GM23338 (cell line): ENCODE data around the gene BTBD18.

Experiments used
- CREB1 ChIP-seq: fragments of 250-450 bp; sonication (Bioruptor Pico); IDR thresholded peaks from 2 replicates; pipeline ENCODE4 v1.5.0; 2020; ENCODE audit warnings: low read depth, mild to moderate bottlenecking, moderate library complexity
- CTCF ChIP-seq, 2 experiments: fragments of 200-600 bp in 1 of 2; sonication (generic) in 1 of 2; conservative IDR thresholded peaks; 2 replicates each; pipeline versions ENCODE4 v1.5.1 to v1.6.1; 2016 to 2017; ENCODE audit warnings: antibody characterized with exemption in 2 of 2, low read depth in 2 of 2, mild to moderate bottlenecking in 2 of 2, moderate library complexity in 1 of 2
- ETS1 ChIP-seq: IDR thresholded peaks from 2 replicates; pipeline ENCODE4 v1.6.1; 2016; ENCODE audit warnings: antibody characterized with exemption
- EZH2 ChIP-seq: fragments of 200-600 bp; sonication (generic); IDR thresholded peaks from one replicate; pipeline ENCODE4 v1.8.0; 2017; ENCODE audit warnings: antibody characterized with exemption, mild to moderate bottlenecking, low read depth; ENCODE audit not compliant: unreplicated experiment
- EZH2phosphoT487 ChIP-seq: fragments of 200-600 bp; sonication (generic); IDR thresholded peaks from one replicate; pipeline ENCODE4 v1.8.1; 2018; ENCODE audit warnings: antibody characterized with exemption; ENCODE audit not compliant: unreplicated experiment
- POLR2AphosphoS5 ChIP-seq: IDR thresholded peaks from 2 replicates; pipeline ENCODE4 v1.6.1; 2016; ENCODE audit warnings: antibody characterized with exemption, low read depth
- STAT1 ChIP-seq: IDR thresholded peaks from one replicate; pipeline ENCODE4 v1.6.1; 2016; ENCODE audit warnings: antibody characterized with exemption; ENCODE audit not compliant: unreplicated experiment
- ZNF114 ChIP-seq: fragments of 250-450 bp; sonication (Bioruptor Pico); IDR thresholded peaks from 2 replicates; pipeline ENCODE4 v1.5.0; 2020; ENCODE audit warnings: mild to moderate bottlenecking, moderate library complexity
- TF ChIP-seq, protein P1 (sequence below): IDR thresholded peaks from one replicate; pipeline ENCODE4 v1.6.1; 2018; ENCODE audit warnings: antibody characterized with exemption; ENCODE audit not compliant: unreplicated experiment

DNA sequence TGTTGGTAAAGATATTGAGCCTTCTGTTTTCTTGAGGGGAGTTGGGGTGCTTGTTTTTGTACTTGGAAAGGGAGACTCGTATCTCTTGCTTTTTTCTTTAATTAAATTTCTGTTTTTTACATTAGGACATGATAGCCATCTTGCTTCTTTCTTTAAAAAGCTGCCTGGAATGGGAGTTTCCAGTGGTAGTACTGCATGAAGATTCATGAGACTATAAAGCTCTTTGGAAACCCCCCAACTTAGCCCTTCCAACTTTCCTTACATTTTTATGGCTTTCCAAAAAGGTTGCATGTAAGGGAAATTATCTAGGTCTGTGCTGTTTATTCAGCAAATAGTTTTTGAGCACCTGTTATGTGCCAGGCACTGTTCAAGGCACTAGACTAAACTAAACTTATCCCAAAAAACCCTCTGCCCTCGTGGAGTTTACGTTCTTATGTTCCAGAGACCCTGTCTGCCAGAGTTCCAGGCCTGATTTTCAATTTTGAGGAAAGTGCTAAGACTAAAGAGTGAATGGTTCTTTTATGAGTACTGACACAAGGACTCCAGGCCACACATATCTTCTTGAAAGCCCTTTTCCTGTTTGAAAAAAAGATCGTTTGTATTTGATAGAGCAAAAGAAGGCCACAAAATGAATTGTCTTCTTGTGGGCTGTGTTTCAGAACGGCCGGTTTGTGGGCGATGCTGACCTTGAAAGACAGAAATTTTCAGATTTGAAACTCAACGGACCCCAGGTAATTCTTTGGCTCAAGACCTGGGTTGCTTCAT is 41.9 kb upstream of the BTBD18 start:
- TF ChIP-seq EZH2phosphoT487 (no peak), CTCF (conservative IDR thresholded peaks at IDR 0.05; ENCODE audit: low read depth in 2 of 2) (no peak), CREB1 (CRISPR knock-in tag) (no peak), EZH2 (no peak), POLR2AphosphoS5 (no peak), STAT1 (no peak), ETS1 (no peak), ZNF114 (no peak)
- TF ChIP-seq, protein P1, sequence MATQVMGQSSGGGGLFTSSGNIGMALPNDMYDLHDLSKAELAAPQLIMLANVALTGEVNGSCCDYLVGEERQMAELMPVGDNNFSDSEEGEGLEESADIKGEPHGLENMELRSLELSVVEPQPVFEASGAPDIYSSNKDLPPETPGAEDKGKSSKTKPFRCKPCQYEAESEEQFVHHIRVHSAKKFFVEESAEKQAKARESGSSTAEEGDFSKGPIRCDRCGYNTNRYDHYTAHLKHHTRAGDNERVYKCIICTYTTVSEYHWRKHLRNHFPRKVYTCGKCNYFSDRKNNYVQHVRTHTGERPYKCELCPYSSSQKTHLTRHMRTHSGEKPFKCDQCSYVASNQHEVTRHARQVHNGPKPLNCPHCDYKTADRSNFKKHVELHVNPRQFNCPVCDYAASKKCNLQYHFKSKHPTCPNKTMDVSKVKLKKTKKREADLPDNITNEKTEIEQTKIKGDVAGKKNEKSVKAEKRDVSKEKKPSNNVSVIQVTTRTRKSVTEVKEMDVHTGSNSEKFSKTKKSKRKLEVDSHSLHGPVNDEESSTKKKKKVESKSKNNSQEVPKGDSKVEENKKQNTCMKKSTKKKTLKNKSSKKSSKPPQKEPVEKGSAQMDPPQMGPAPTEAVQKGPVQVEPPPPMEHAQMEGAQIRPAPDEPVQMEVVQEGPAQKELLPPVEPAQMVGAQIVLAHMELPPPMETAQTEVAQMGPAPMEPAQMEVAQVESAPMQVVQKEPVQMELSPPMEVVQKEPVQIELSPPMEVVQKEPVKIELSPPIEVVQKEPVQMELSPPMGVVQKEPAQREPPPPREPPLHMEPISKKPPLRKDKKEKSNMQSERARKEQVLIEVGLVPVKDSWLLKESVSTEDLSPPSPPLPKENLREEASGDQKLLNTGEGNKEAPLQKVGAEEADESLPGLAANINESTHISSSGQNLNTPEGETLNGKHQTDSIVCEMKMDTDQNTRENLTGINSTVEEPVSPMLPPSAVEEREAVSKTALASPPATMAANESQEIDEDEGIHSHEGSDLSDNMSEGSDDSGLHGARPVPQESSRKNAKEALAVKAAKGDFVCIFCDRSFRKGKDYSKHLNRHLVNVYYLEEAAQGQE = no peak
